MM.1S (cell line): ENCODE measurements around the gene ELMOD1.

Experiments
- DNase-seq: peaks from one replicate; pipeline ENCODE4 v3.0.0-alpha.2; 2015
- H2AFZ ChIP-seq: fragments of 300-600 bp; sonication (generic); 2 replicates; pipeline ENCODE4 v1.6.0; 2016; ENCODE audit warnings: antibody characterized with exemption, low read length
- H3F3A ChIP-seq: fragments of 300-600 bp; sonication (generic); 2 replicates; pipeline ENCODE4 v1.6.1; 2016; ENCODE audit warnings: mild to moderate bottlenecking, antibody characterized with exemption, low read length, moderate library complexity, mixed read lengths; ENCODE audit not compliant: insufficient read depth
- H3K27ac ChIP-seq: fragments of 300-600 bp; sonication (generic); 2 replicates; pipeline ENCODE4 v1.5.1; 2016; ENCODE audit warnings: mild to moderate bottlenecking, low read length
- H3K27me3 ChIP-seq: fragments of 300-600 bp; sonication (generic); replicated peaks from 2 replicates; pipeline ENCODE4 v1.6.0; 2016; ENCODE audit warnings: low read length; ENCODE audit not compliant: insufficient read depth
- H3K36me3 ChIP-seq: fragments of 300-600 bp; sonication (generic); replicated peaks from 2 replicates; pipeline ENCODE4 v1.6.1; 2016; ENCODE audit warnings: mild to moderate bottlenecking, low read length, mixed read lengths; ENCODE audit not compliant: insufficient read depth
- H3K4me1 ChIP-seq: fragments of 300-600 bp; sonication (generic); 2 replicates; pipeline ENCODE4 v1.6.1; 2016; ENCODE audit warnings: low read length, mixed read lengths
- H3K4me2 ChIP-seq: fragments of 300-600 bp; sonication (generic); 2 replicates; pipeline ENCODE4 v1.6.0; 2016; ENCODE audit warnings: low read depth, low read length
- H3K4me3 ChIP-seq: fragments of 300-600 bp; sonication (generic); 2 replicates; pipeline ENCODE4 v1.5.1; 2016; ENCODE audit warnings: low read length, mixed read lengths
- H3K79me2 ChIP-seq: fragments of 300-600 bp; sonication (generic); 2 replicates; pipeline ENCODE4 v1.6.1; 2016; ENCODE audit warnings: mixed run types, low read length, mixed read lengths
- H3K9ac ChIP-seq: fragments of 300-600 bp; sonication (generic); 2 replicates; pipeline ENCODE4 v1.6.1; 2016; ENCODE audit warnings: low read length, mixed read lengths
- H3K9me2 ChIP-seq: fragments of 300-600 bp; sonication (generic); replicated peaks from 2 replicates; pipeline ENCODE4 v1.6.1; 2016; ENCODE audit warnings: mild to moderate bottlenecking, low read length, mixed read lengths; ENCODE audit not compliant: insufficient read depth
- H3K9me3 ChIP-seq: fragments of 300-600 bp; sonication (generic); replicated peaks from 2 replicates; pipeline ENCODE4 v1.6.1; 2016; ENCODE audit warnings: mild to moderate bottlenecking, low read length, mixed read lengths; ENCODE audit not compliant: insufficient read depth
- H4K20me1 ChIP-seq: fragments of 300-600 bp; sonication (generic); 2 replicates; pipeline ENCODE4 v1.6.1; 2016; ENCODE audit warnings: mild to moderate bottlenecking, low read length, moderate library complexity, mixed read lengths; ENCODE audit not compliant: insufficient read depth
- EZH2 ChIP-seq: fragments of 300-600 bp; sonication (generic); optimal IDR thresholded peaks from 2 replicates; pipeline ENCODE3; 2017; ENCODE audit warnings: low read depth, mild to moderate bottlenecking, antibody characterized with exemption, low read length, mixed read lengths
- EZH2phosphoT487 ChIP-seq: fragments of 300-600 bp; sonication (generic); IDR thresholded peaks from 2 replicates; pipeline ENCODE4 v1.6.1; 2018; ENCODE audit warnings: antibody characterized with exemption, low read length
- TF ChIP-seq, protein P1 (sequence below): fragments of 300-600 bp; sonication (generic); IDR thresholded peaks from 2 replicates; pipeline ENCODE4 v1.5.1; 2016; ENCODE audit warnings: antibody characterized with exemption, low read length, mixed read lengths

Gene ELMOD1

GRCh38 chr11:107669893-107670601 lies 79.1 kb downstream of the ELMOD1 start:
- no peaks in the 10 kb centered on the region for H3F3A ChIP-seq
- no peak overlapping the region for H2AFZ ChIP-seq
- no peaks in the 10 kb centered on the region for H3K36me3 ChIP-seq
- no peaks in the 10 kb centered on the region for H3K9me2 ChIP-seq
- no peak overlapping the region for H3K9ac ChIP-seq
- H3K27me3 ChIP-seq, result no peaks in the 10 kb centered on the region
- H4K20me1 ChIP-seq, result no peaks in the 10 kb centered on the region
- no peaks in the 10 kb centered on the region for H3K79me2 ChIP-seq
- H3K4me2 ChIP-seq, result no peak overlapping the region
- no peak for DNase-seq
- no peaks in the 10 kb centered on the region for H3K4me1 ChIP-seq
- H3K9me3 ChIP-seq, result no peaks in the 10 kb centered on the region
- no peak overlapping the region for H3K27ac ChIP-seq
- TF ChIP-seq EZH2phosphoT487 (no peak), EZH2 (no peak)
- TF ChIP-seq, protein P1, sequence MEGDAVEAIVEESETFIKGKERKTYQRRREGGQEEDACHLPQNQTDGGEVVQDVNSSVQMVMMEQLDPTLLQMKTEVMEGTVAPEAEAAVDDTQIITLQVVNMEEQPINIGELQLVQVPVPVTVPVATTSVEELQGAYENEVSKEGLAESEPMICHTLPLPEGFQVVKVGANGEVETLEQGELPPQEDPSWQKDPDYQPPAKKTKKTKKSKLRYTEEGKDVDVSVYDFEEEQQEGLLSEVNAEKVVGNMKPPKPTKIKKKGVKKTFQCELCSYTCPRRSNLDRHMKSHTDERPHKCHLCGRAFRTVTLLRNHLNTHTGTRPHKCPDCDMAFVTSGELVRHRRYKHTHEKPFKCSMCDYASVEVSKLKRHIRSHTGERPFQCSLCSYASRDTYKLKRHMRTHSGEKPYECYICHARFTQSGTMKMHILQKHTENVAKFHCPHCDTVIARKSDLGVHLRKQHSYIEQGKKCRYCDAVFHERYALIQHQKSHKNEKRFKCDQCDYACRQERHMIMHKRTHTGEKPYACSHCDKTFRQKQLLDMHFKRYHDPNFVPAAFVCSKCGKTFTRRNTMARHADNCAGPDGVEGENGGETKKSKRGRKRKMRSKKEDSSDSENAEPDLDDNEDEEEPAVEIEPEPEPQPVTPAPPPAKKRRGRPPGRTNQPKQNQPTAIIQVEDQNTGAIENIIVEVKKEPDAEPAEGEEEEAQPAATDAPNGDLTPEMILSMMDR, result no peak
- no peak overlapping the region for H3K4me3 ChIP-seq

GRCh38 chr11:107675902-107676301 lies 85.0 kb downstream of the ELMOD1 start:
- Histone ChIP-seq H3K9ac (peak overlapping the region; percentile 25; the same call in 1 of the 2 replicates), H3K4me1 (peaks cover 6% of the 10 kb centered on the region; the same call in 1 of the 2 replicates), H3K4me2 (peak overlapping the region; percentile 79), H4K20me1 (no peaks in the 10 kb centered on the region), H3K9me2 (no peaks in the 10 kb centered on the region), H3K27me3 (no peaks in the 10 kb centered on the region), H3K9me3 (no peaks in the 10 kb centered on the region), H3K79me2 (no peaks in the 10 kb centered on the region), H3K4me3 (peak overlapping the region; percentile 53), H2AFZ (peak overlapping the region; percentile 77), H3F3A (peaks cover 4% of the 10 kb centered on the region; the same call in 1 of the 2 replicates), H3K27ac (peak overlapping the region; percentile 15; the same call in 1 of the 2 replicates), H3K36me3 (no peaks in the 10 kb centered on the region)
- TF ChIP-seq EZH2 (no peak), EZH2phosphoT487 (no peak)
- TF ChIP-seq, protein P1, result no peak
- DNase-seq, result peak; percentile 49

DNA sequence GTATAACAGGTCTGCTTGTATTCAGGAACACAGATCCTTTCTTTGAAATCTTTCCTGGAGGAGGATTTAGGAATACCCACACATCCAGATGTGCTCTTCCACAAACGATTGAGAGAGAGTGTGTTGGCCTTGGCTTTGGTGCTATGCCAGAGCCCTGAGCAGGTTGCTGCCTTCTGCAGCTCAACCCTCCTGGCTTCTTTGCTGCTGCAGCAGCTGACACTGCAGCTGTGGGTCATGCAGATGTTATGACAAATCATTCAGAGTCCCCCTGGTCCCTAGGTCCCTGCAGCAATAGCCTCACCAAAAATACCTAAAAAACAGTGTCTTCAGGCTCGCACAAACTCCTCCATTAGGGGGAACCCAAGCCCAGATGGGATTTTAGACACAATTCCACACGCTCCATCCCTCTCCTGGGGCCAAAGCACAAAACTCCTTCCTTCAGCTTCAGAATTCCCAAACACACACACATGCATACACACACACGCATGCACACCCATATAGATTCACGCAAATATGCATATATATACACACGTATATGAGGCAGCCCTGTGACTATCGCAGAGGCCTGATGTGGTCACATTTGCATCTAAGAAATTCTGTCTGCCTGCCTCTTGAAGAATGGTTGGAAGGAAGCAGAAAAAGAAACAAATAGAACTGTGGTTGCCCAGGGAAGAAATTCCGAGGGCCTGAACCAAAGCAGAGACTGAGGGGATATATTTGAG lies 85.5 kb downstream of the ELMOD1 start:
- Histone ChIP-seq H3K4me2 (peak overlapping the region; percentile 79), H3K79me2 (no peaks in the 10 kb centered on the region)

More for the DNA sequence above, 85.5 kb downstream of the ELMOD1 start:
- Histone ChIP-seq H3K36me3 (no peaks in the 10 kb centered on the region), H3K9me3 (no peaks in the 10 kb centered on the region), H3K4me1 (peaks cover 6% of the 10 kb centered on the region; the same call in 1 of the 2 replicates), H3K27me3 (no peaks in the 10 kb centered on the region), H3K27ac (peak overlapping the region; percentile 15; the same call in 1 of the 2 replicates), H4K20me1 (no peaks in the 10 kb centered on the region), H3K9ac (peak overlapping the region; percentile 25; the same call in 1 of the 2 replicates), H2AFZ (peak overlapping the region; percentile 77), H3K9me2 (no peaks in the 10 kb centered on the region), H3K4me3 (peak overlapping the region; percentile 53), H3F3A (peaks cover 4% of the 10 kb centered on the region; the same call in 1 of the 2 replicates)
- TF ChIP-seq, protein P1, result no peak
- no peak for TF ChIP-seq EZH2
- no peak for TF ChIP-seq EZH2phosphoT487
- peak; percentile 48 for DNase-seq
